Peyer's patch (tissue), 4 donors: Measurements from ENCODE around the gene EPHA1.

Source experiments
- POLR2A ChIP-seq, 2 donors: fragments of 450-650 bp; IDR thresholded peaks; one replicate each; pipeline ENCODE4 v1.5.1; 2017; ENCODE audit warnings: antibody characterized with exemption in 2 of 2, mild to moderate bottlenecking in 2 of 2, moderate library complexity in 2 of 2
- TF ChIP-seq, protein P1 (sequence below), 6 experiments: fragments of 450-650 bp in 4 of 6; fragments of 200-600 bp in 2 of 6; sonication (generic) in 1 of 6; IDR thresholded peaks; one replicate each; pipeline ENCODE4 v1.5.1; 2017 to 2019; ENCODE audit warnings: antibody characterized with exemption in 6 of 6, mild to moderate bottlenecking in 3 of 6, moderate library complexity in 1 of 6

DNA sequence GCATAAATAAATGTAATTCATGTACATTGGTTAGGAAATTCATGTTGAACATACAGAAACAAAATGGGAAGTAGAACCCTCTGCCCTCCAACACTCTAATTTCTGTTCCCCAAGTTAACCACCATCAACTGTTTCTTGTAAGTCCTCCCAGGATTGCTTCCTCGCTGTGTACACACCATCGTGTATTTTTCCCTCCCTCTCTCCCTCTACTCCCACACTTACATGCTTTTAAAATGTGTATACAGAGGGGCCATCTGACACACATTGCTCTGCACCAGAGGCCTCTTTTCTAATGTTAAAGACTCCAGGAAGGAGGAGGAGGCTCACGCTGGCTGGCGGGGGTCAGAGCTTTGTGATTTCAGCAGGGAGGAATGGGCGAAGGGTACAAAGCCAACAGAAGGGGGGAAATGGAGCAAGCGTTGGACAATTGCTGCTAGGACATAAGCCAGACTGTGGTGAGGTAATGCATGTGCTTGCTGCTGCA lies 1.9 kb upstream of the EPHA1 start:
- TF ChIP-seq, protein P1, sequence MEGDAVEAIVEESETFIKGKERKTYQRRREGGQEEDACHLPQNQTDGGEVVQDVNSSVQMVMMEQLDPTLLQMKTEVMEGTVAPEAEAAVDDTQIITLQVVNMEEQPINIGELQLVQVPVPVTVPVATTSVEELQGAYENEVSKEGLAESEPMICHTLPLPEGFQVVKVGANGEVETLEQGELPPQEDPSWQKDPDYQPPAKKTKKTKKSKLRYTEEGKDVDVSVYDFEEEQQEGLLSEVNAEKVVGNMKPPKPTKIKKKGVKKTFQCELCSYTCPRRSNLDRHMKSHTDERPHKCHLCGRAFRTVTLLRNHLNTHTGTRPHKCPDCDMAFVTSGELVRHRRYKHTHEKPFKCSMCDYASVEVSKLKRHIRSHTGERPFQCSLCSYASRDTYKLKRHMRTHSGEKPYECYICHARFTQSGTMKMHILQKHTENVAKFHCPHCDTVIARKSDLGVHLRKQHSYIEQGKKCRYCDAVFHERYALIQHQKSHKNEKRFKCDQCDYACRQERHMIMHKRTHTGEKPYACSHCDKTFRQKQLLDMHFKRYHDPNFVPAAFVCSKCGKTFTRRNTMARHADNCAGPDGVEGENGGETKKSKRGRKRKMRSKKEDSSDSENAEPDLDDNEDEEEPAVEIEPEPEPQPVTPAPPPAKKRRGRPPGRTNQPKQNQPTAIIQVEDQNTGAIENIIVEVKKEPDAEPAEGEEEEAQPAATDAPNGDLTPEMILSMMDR (IDR thresholded peaks at IDR 0.05), result no peak
- no peak for TF ChIP-seq POLR2A (IDR thresholded peaks at IDR 0.05)
